Left cardiac atrium (tissue), 4 donors: ENCODE measurements around the gene CLCN5. TPM values are rescaled to one million over a fixed set of nuclear protein-coding genes. Genes with fewer than 3 reads are reported as not detected.
A peak's percentile ranks its signal among the peaks of the same experiment; 100 is the strongest.
"Not testable (repeated sequence)": the region's sequence is repeated elsewhere in the genome, so short reads cannot be mapped to it uniquely, and the experiment has no call there.

Source experiments
- ATAC-seq, 2 donors: fragments of 200-7000 bp; cut with Tn5 transposase; one replicate each; pipeline ENCODE4 v1.9.1; 2020; ENCODE audit warnings: mild to moderate bottlenecking in 2 of 2, moderate library complexity in 2 of 2
- DNase-seq: peaks from one replicate; pipeline ENCODE4 v3.0.0-alpha.2; 2020
- intact Hi-C, 2 donors: fragments of 100-400 bp; cut with DNase I; formaldehyde crosslinking; loops; one replicate each; pipeline versions ENCODE4 v1.14.1 to v1.15.1; 2022 to 2023
- total RNA-seq, 2 donors: library from RNA; stranded (reverse); fragmentation: NEBNext Ultra II Directional; extraction: Animal tissue kit (Norgen Biotek cat#: 25700); gene quantifications; one replicate each; pipeline ENCODE4 v1.2.1, GENCODE V29; 2021
- donor health status: DM: no; HTN: yes; CAD: no.
- donor health status: DM: no; HTN: yes; CAD: no; lungs with severe emphysema.
- donor health status: DM: yes; HTN: yes; CAD: no.
- donor health status: Dilated cardiomyopathy.

The CLCN5 gene
- total RNA-seq, 2 donors from 2014 or later, result 1.9 to 3.6 TPM

GRCh38 chrX:49988143-49988542 lies 65.7 kb downstream of the CLCN5 start:
- DNase-seq, result no peak
- intact Hi-C loops, result no loop called here
- no peak for ATAC-seq

- no peak for DNase-seq
- ATAC-seq, result no peak
Measured at GRCh38 chrX:49991758-49992157, 69.4 kb downstream of the CLCN5 start.

GRCh38 chrX:49992853-49993252 lies 70.5 kb downstream of the CLCN5 start:
- intact Hi-C loops, result no loop called here
- DNase-seq, result no peak
- no peak for ATAC-seq

More at GRCh38 chrX:49991758-49992157, 69.4 kb downstream of the CLCN5 start:
- intact Hi-C loops, result no loop called here

DNA sequence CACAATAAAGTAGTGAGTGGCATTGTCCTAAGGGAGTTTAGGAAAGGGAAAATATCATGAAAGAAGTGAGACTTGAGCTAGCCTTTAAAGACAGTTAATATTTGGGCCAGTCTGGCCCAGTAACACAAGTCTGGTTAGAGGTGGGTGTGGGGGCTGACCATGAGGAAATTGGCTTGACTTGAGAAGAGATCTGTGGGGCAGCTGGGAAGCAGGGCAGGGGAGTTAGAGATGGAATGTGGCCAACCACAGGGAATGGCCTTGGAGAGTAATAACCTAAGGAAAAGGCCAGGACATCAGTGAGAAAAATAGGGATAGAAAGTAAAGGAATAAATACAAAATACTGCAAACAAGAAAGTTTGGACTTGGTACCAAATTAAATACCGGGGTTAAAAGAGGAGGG lies 71.3 kb downstream of the CLCN5 start:
- intact Hi-C loops, result no loop called here

GRCh38 chrX:49995107-49995731 lies 72.8 kb downstream of the CLCN5 start:
- peak in 1 of 2 donors; percentile 69 for ATAC-seq
- intact Hi-C loops, result no loop called here
- no peak for DNase-seq

More for the DNA sequence above, 71.3 kb downstream of the CLCN5 start:
- ATAC-seq, result no peak
- no peak for DNase-seq

GRCh38 chrX:49995795-49996455 lies 73.5 kb downstream of the CLCN5 start:
- no peak for DNase-seq
- ATAC-seq, result no peak
- intact Hi-C loops, result no loop called here

DNA sequence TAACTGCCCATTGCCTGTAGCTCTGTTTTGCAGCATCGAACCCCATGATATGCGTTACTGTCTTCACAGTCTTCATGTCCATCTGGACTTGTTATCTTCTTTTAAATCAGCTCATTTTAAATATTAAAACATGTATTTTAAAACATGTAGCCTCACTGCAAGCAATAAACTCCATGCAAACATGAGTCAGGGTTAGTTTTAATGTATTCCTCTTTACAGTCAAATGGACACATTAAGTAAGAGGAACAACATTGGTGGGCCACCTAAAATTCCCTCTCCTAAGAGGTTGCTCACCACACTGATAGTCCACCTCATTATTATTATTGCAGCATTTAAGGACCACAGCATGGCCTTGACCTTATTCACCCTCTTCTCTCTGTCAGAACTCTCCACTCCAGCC lies 74.1 kb downstream of the CLCN5 start:
- ATAC-seq, result no peak
- intact Hi-C loops, result no loop called here
- no peak for DNase-seq

GRCh38 chrX:49999087-49999486 lies 76.7 kb downstream of the CLCN5 start:
- DNase-seq, result no peak
- ATAC-seq, result no peak
- intact Hi-C loops, result no loop called here

- ATAC-seq, result no peak
- DNase-seq, result no peak
- intact Hi-C loops, result no loop called here
Measured at GRCh38 chrX:50000937-50001542, 78.6 kb downstream of the CLCN5 start.

DNA sequence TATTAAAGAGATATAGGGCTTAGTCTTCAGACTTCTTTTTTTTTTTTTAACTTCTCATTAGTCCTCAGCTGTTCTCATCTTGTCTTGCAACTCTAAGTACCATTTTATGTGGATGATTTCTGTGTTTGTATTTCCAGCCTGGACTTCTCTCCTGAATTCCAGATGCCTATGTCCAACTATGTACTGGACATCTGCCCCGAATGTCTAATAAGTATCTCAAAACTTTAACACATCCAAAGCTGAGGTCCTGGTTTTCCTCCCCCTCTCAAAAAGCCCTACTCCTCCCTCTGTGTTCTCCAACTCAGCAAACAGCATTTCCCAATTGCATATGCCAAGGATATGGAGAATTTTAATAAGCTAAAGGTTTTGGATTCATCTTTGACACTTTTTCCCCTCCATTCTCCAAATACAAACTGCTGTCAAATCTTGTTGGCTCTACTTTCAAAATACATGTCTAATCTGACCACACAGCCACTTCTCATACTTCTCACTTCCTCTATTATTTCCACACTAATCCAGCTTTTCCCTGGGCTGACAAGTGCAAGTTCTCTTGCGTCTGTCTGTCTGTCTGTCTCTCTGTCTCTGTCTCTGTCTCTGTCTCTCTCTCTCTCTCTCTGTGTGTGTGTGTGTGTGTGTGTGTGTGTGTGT lies 79.8 kb downstream of the CLCN5 start:
- ATAC-seq, result no peak
- intact Hi-C loops, result no loop called here

GRCh38 chrX:50003467-50003866 lies 81.1 kb downstream of the CLCN5 start:
- DNase-seq (no peak), ATAC-seq (no peak)
- intact Hi-C loops, result no loop called here

More for the DNA sequence above, 79.8 kb downstream of the CLCN5 start:
- no peak for DNase-seq

- intact Hi-C loops, result no loop called here
- DNase-seq, result no peak
- ATAC-seq, result no peak
Measured at GRCh38 chrX:50003927-50004326, 81.5 kb downstream of the CLCN5 start.

GRCh38 chrX:50025591-50025990 lies 103.2 kb downstream of the CLCN5 start:
- intact Hi-C loops, DNase-seq, ATAC-seq: not testable (repeated sequence)

DNA sequence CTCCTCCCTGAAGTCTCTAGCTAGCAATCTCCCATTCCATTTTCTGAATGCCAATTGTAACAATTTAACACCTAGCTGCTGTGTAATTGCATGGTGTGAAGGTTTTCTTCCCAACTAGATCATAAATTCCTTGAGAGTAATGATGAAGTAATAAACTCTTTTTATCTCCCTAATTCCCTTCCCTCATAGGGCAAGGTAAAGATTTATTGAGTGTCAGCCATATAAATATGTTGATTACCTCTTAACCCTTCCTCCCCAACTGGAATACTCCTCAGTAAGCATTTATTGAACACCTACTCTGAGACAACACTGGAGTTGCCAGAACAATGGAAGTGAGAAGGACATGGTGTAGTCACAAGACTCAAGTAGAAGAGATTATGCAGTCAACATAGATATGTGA lies 112.7 kb downstream of the CLCN5 start:
- DNase-seq (no peak), ATAC-seq (no peak)
- intact Hi-C loops, result no loop called here

DNA sequence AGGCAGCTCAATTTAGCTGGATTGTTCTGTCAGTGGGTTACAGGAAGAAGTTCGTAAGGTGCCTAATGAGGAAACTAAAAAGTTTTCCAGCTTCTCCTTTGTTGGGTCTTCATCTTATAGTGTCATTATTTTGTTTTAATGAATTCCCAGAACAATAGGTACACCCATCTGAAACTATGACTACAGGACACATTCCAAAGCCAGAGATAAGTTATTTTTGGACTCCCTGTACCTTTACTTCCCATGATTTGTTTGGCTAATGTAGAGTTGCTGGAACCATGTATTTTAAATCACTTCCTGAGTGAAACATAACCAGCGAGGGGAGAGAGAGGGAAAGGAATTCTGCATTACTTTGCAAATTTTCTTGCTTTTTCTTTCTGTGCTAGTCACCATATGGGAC lies 114.0 kb downstream of the CLCN5 start:
- no peak for DNase-seq
- intact Hi-C loops, result no loop called here
- ATAC-seq, result peak in 1 of 2 donors; percentile 29

DNA sequence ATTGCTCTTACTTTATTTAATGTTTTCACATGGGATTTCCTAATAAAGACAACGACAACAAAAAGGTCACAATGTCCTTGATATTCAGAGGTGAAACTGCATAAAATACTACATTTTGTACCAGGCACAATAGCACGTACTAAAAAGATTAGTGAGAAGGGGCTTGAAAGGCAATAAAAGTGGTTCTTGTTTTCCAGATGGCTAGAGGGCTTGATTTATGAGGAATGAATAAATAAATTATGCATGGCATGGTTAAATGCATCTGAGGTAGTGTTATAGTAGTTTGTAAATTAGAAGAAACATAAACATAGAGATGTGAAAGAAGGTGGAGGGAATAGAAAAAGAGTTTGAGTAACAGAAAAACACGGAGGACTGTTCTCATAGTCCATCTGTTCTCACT lies 123.4 kb downstream of the CLCN5 start:
- intact Hi-C loops, result no loop called here
- no peak for ATAC-seq
- DNase-seq, result no peak

- no peak for ATAC-seq
- intact Hi-C loops, result no loop called here
- DNase-seq, result no peak
Measured at GRCh38 chrX:50049228-50049627, 126.8 kb downstream of the CLCN5 start.

DNA sequence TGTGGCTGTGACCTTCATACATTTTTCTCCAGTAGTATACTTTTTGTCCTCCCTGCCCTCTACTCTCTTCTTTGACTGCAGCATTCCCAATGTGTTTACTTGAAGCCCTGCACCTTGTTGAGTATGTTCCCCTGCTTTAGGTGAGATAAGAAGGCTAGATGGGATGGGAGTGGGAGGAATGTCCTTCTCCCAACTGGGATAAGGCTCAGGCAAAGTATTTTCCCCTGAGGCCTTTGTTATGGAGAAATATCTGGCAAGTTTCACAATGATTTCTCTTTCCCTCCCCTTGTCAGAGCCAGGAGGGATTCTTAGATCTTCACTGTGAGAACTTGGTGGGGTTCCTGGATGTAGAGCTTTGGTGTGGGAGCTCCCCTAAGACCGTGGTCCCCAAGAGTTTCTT lies 131.8 kb downstream of the CLCN5 start:
- ATAC-seq (no peak), DNase-seq (no peak)
- intact Hi-C loops, result no loop called here

GRCh38 chrX:50066318-50066937 lies 144.0 kb downstream of the CLCN5 start:
- intact Hi-C loops, result no loop called here
- DNase-seq (no peak), ATAC-seq (no peak)
